Mesothelial cell of epicardium (in vitro differentiated cells): ENCODE measurements around the gene COL23A1. TPM values are rescaled to one million over a fixed set of nuclear protein-coding genes. Genes with fewer than 3 reads are reported as not detected.

Experiments used
- DNase-seq, 2 experiments: peaks; one replicate each; pipeline ENCODE4 v3.0.0; 2021; ENCODE audit warnings: low spot score in 2 of 2; ENCODE audit not compliant: unreplicated experiment in 2 of 2
- H3K27ac Mint-ChIP-seq: 2 replicates; pipeline ENCODE4 v1.8.0; 2021; ENCODE audit warnings: mixed read lengths
- H3K27me3 Mint-ChIP-seq: 2 replicates; pipeline ENCODE4 v1.8.0; 2021; ENCODE audit warnings: low read depth, mixed read lengths
- H3K36me3 Mint-ChIP-seq: 2 replicates; pipeline ENCODE4 v1.8.0; 2021; ENCODE audit warnings: mixed read lengths
- H3K4me1 Mint-ChIP-seq: 2 replicates; pipeline ENCODE4 v1.8.0; 2021; ENCODE audit warnings: mixed read lengths
- H3K4me3 Mint-ChIP-seq: 2 replicates; pipeline ENCODE4 v1.8.0; 2021; ENCODE audit warnings: mild to moderate bottlenecking, moderate library complexity, mixed read lengths
- H3K9me3 Mint-ChIP-seq: 2 replicates; pipeline ENCODE4 v1.8.0; 2021; ENCODE audit warnings: mixed read lengths
- CTCF ChIP-seq: fragments of 200-600 bp; sonication (generic); IDR thresholded peaks from one replicate; pipeline ENCODE4 v1.5.0; 2021; ENCODE audit warnings: antibody characterized with exemption; ENCODE audit not compliant: unreplicated experiment
- total RNA-seq: library from RNA; stranded (reverse); gene quantifications from 3 replicates; pipeline ENCODE4 v1.2.1, GENCODE V29; 2021

The COL23A1 gene
- total RNA-seq, 1 donor from 2014 or later, result 13.6 TPM

GRCh38 chr5:178429491-178430185, 160.6 kb downstream of the COL23A1 start:
- Mint-ChIP-seq H3K27me3 (no peaks in the 10 kb centered on the region), H3K27ac (no peak overlapping the region), H3K4me1 (peaks cover 37% of the 10 kb centered on the region), H3K36me3 (no peaks in the 10 kb centered on the region), H3K9me3 (no peaks in the 10 kb centered on the region), H3K4me3 (no peak overlapping the region)
- DNase-seq, result peak in 1 of 2 experiments; percentile 32
- TF ChIP-seq CTCF, result no peak

GRCh38 chr5:178429156-178429468, 161.1 kb downstream of the COL23A1 start:
- no peaks in the 10 kb centered on the region for H3K9me3 Mint-ChIP-seq
- H3K36me3 Mint-ChIP-seq, result no peaks in the 10 kb centered on the region
- no peak for TF ChIP-seq CTCF
- peaks cover 42% of the 10 kb centered on the region for H3K4me1 Mint-ChIP-seq
- no peaks in the 10 kb centered on the region for H3K27me3 Mint-ChIP-seq
- DNase-seq, result no peak
- no peak overlapping the region for H3K27ac Mint-ChIP-seq
- no peak overlapping the region for H3K4me3 Mint-ChIP-seq

GRCh38 chr5:178428341-178429155, 161.6 kb downstream of the COL23A1 start:
- Mint-ChIP-seq H3K27ac (no peak overlapping the region), H3K9me3 (no peaks in the 10 kb centered on the region), H3K36me3 (no peaks in the 10 kb centered on the region), H3K27me3 (no peaks in the 10 kb centered on the region), H3K4me3 (no peak overlapping the region), H3K4me1 (peaks cover 44% of the 10 kb centered on the region)
- DNase-seq, result peak in 1 of 2 experiments; percentile 35
- no peak for TF ChIP-seq CTCF

- peaks cover 47% of the 10 kb centered on the region for H3K4me1 Mint-ChIP-seq
- H3K27ac Mint-ChIP-seq, result peak overlapping the region; percentile 5
- peak in 1 of 2 experiments; percentile 35 for DNase-seq
These were observed 162.5 kb downstream of the COL23A1 start for GRCh38 chr5:178427576-178428197.

More at GRCh38 chr5:178427576-178428197, 162.5 kb downstream of the COL23A1 start:
- H3K36me3 Mint-ChIP-seq, result no peaks in the 10 kb centered on the region
- H3K27me3 Mint-ChIP-seq, result no peaks in the 10 kb centered on the region
- H3K9me3 Mint-ChIP-seq, result no peaks in the 10 kb centered on the region
- H3K4me3 Mint-ChIP-seq, result no peak overlapping the region
- TF ChIP-seq CTCF, result no peak
